HG02870 (cell line): ENCODE results near the gene ATP6V1F.

Experiments
- ATAC-seq: cut with Tn5 transposase; IDR thresholded peaks from one replicate; pipeline ENCODE4 v1.9.1; 2021; ENCODE audit warnings: mild to moderate bottlenecking, moderate library complexity; ENCODE audit not compliant: unreplicated experiment

ATP6V1F gene

DNA sequence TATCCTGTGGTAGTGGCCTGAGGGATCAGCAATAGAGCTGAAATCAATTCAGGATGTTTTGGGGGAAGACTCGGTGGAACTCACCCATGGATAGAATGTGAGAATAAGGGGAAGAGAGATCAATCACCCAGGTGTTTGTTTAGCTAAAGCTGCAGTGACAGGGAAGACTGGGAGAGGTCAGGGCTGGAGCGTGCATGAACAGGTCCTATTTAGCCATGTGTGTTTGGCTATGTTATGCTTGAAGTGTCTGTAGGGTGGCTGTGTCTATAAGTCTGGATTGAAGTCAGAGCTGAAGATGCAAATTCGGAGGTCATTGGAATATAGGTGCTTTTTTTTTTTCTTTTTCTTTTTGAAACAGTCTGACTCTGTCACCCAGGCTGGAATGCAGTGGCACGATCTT lies 4.6 kb downstream of the ATP6V1F start:
- no peak for ATAC-seq

- ATAC-seq = no peak
Measured at GRCh38 chr7:128867842-128868623, 5.4 kb downstream of the ATP6V1F start.

DNA sequence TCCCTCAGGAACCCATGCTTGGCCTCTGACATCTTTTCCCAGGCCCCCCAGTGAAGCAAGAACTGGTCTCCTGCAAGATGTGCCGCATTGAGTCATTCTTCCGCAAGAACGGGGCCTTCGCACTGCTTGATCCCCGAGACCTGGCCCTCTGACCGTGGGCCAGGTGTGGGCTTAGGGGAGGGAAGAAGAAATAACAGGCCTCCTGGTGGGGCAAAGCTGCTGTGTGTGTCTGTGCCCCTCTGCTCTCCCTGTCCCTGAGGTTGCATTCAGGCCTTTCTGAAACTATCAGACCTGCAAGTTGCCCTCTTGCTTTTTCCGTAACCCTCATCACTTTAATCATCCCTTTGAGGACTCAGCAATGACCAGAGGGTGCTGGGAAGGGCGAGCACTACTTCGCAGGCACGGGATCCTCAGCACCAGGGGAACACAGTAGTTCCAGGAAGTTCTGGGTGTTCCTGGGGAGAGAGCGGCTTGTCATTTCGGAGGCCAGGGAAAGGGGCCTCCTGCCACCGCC lies 6.0 kb downstream of the ATP6V1F start:
- no peak for ATAC-seq

DNA sequence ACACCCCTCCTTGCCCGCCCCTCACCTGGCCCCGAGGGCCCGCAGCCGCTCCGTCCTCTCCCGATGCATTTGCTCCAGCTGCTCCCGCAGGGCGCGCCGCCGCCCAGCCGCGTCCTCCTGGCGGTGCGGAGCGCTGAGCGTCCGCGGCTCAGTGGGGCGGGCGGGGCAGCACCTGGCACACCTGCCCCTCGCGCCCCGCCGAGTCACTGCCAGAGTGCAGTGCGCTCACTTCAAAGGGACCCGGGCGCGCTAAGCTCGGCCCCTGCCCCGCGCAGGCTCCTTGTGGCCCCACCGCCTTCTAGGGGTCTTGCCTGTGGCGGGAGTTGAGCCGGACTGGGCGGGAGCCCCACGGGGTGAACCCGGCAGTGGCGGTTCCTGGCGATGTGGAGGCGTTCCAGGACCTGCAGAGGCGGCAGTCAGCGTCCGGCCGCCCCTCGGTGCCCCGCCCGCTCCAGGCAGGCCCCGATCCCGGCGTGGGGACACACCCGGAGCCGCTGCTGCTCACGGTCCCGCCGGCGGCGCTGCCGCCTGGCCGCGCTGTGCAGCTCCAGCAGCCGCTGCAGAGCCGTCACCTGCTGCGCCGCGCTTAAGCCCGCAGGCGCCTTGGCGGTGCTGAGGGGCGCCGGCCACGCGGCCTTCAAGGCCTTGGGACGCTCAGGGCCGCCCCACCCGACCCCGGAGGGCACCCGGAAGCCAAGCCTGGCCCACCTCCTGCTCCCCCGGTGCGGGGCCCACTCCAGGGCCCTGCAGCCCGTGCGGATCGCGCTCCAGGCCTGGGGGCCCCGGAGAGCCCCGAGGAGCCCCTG lies 6.7 kb downstream of the ATP6V1F start:
- ATAC-seq = peak; percentile 57

DNA sequence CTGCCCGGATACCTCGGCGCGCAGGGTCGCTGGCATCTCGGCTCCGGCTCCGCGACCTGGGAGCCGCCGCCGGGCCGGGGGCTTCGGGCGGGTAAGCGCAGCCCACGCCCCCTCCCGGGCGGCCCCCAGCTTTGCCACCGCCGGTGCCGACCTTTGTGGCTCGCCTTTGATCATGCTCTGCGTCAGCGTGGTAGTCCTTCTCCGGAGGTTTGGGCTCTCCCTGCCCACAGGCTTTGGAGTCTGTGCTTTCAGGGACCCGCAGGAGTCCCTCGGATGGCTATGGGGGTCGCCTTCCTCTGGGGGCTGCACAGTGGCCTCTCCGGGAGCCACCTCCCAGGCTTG lies 7.3 kb downstream of the ATP6V1F start:
- ATAC-seq = peak; percentile 17

DNA sequence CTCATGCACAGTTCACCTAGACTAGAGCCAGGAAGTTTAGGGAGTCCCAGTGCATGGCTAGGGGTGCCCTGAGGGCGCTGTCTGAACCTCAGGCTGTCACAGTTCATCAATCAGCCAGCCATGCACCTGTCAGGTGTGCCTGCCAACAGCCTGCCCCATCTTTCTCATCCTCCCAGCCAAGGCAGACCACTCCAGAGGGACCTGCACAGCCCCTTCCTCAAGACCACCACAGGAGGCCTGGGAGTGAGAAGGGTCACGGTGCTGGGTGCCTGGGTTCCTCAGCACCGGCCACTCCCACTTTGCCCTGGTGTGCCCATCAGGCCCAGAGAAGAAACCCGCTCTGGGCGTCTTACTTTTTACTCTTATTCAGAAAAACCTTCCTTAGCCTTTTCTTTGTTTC lies 8.4 kb downstream of the ATP6V1F start:
- no peak for ATAC-seq

GRCh38 chr7:128872394-128872824 lies 9.8 kb downstream of the ATP6V1F start:
- no peak for ATAC-seq

DNA sequence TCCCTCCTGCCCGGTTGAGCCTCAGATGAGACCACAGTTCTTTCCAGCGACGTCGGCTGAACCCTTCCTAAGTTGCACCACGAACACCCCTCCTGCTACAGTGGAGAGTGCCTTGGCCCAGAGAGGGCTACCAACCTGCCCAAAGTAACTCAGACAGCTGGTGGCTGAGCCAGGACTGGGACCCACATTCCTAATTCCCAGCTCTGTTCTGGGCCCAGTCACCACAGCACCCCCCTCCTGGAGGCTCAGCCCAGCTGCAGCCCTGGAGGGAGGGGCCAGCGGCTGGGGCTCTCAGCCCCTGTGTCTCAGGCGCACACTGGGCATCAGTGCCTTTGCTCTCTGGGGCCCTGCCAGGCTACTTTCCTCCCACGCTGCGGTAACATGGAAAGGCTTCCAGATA lies 10.6 kb downstream of the ATP6V1F start:
- ATAC-seq = no peak

DNA sequence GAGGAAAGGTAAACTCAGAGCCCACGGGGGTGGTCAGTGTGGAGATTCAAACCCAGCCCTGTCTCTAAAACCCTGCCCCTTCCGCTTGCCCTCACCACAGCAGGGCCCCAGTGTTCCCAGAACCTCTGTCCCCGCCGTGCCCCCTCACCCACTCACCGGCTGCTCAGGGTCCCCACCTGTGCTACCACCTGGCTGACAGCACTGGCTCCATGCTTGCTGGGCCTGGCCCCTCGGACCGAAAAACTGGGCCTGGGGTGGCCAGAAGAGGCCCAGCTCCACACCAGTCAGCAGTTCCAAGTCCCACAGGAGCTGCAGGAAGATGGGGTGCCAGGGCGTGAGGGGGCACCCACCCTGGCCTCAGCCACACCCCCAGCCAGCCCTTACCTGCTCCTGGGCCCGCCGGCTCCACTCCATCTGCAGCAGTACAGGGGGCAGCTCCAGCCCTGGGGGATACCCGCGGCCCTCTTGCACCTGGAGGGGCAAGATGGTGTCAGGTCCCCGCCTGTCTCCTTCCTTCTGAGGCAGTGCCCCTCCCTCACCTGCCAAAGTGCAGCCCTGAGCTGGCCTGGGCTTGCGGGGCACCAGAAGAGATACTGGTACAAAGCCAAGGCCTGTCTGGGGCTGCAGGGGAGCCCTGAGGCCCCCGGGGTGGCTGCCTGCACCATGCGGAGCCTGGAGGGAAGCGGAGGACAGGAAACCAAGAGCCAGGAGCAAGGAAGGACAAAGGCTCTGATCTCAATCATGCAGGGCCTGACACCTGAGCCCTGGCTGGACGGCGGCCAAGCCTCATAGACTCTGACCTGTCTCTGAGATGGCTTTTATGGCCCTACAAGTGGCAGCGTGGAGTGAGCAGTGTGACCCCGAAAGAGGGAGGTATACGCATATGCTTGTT lies 11.7 kb downstream of the ATP6V1F start:
- no peak for ATAC-seq

DNA sequence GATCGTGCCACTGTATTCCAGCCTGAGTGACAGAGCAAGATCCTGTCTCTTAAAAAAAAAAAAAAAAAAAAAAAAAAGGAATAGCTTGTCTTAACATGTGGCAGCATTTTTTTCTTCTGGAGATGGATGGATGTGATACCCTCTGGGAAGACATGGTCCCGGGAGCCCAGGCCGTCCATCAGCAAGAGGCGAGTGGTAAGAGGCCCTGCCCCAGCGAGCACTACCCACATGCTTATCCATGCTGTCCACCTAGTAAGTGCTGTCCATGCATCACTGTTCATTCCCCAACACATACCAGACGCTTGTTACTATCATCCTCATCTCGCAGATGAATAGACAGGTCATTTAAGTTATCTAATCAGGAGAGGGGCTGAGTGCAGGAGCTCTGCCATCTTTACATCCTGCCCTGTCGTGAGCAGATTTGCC lies 12.9 kb downstream of the ATP6V1F start:
- no peak for ATAC-seq

DNA sequence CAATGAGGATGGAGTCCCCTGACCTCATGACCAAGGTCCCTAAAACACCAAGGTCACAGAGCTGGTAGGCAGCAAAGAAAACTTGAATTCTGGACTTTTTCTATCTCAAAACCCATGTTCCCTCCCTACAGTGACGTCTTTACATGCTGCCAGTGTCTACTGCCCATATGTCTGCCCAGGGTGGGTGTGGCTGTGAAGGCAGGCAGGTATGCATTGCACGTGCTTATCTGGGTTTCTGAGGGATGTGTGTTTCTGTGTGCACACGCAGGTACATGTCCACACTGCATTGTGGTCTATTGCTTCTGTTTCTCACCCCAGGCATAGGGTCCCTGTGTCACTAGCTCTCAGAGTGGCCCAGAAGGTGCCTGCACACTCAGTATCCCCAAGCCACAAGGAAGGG lies 13.5 kb downstream of the ATP6V1F start:
- ATAC-seq = no peak

DNA sequence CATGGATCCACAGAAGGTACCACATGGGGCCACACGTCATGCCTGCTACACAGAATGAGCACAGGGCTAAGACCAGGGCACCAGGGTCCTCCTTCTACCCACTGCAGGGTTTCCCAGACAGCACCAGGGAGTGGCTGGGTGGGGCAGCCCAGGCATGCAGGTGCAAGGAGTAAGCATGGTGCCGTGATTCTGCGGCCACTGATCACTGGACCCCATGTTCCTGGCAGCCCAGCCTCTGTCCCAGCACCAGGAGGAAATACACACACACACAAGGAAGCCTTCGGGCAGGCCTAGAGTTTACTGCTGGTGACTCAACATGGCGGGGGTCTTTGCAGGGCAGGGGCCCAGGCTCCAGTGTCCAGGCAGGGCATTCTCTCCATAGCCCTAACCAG lies 13.9 kb downstream of the ATP6V1F start:
- no peak for ATAC-seq

- ATAC-seq = no peak
Measured at GRCh38 chr7:128876978-128877755, 14.5 kb downstream of the ATP6V1F start.

DNA sequence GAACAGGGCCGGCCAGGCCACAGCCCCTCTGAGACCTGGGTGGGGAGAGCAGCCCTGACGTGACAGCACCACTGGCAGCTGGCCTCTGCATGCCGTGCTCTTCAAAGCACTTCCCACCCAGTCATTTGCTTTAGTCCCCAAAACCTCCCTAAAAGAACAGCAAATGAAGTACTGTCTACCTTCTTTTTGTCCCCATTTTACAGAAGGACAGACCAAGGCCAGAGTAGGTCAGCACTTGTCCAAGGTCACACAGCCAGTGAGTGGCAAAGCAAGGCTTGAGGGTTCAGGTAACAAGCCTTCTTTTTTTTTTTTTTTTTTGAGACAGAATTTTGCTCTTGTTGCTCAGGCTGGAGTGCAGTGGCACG lies 15.1 kb downstream of the ATP6V1F start:
- no peak for ATAC-seq

DNA sequence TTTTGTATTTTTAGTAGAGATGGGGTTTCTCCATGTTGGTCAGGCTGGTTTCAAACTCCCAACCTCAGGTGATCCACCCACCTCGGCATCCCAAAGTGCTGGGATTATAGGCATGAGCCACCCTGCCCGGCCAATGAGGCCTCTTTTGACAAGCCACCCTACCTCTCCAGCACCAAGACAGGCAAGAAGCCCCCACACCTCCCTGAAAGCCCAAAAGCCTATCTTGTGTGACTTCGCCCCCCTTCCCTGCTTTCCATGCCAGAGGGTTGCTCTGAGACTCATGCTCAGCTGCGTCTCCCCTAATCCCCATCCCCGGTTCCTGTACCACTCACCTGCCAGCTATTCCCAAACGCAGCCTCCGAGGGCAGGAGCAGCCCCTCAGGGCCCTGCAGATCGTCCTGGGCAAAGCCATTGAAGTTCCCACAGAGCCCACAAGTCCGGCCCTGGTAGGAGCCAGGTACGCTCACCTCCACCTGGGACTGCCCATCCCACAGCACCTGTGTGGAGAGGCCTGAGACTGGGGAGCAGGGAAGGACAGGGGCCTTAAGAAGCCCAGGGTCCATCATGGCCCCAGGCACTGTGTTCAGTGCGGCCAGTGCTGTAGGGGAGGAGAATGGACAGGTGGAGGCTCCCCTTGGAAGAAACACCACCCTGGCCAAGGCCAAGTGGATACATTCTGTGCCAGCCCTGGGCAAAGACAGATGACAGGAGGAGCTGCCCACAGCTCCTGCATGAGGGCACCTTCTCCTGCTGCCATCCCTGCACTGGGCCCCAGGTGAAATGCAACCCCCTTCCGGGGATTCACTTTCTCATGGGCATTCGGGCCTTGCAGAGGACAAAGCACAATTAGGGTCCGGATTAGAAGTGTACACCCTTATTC lies 15.8 kb downstream of the ATP6V1F start:
- ATAC-seq = no peak

- no peak for ATAC-seq
Measured at GRCh38 chr7:128879461-128879938, 16.8 kb downstream of the ATP6V1F start.

DNA sequence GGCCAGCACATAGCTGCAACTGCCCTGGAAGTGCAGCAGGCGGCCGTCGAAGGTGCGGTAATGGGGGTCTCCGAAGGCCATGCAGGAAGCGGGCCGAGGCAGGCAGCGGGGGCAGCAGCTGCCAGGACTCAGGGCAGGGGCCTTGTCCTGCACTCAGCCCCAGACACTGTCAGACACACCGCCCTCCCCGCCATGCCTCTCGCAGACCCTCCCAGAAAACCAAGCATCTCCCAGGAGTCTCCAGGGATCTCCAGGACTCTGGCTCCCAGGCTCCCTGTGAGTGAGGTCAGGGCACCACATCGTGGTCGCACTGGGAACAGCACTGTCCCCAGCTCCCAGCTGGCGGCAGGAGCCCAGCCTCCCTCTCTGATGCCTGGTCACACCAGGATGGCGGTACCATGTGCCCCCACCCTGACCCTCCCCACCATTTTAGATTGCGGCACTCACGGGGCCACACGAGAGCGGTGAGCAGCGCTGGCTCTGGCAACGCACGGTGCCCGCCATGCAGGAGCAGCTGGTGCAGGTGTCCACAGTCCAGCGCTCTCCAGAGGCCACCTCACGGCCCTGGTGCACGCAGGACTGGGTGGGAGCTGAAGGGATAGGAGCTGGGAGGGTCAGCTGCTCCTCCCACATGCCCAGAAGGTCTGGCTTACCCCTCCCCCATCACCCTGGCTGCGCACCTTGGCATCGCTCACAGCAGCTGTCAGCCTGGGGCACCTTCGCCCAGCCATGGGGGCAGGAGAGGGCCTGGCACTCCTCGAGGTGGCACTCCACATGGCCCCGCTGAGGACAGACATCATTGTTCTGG lies 17.5 kb downstream of the ATP6V1F start:
- ATAC-seq = no peak

DNA sequence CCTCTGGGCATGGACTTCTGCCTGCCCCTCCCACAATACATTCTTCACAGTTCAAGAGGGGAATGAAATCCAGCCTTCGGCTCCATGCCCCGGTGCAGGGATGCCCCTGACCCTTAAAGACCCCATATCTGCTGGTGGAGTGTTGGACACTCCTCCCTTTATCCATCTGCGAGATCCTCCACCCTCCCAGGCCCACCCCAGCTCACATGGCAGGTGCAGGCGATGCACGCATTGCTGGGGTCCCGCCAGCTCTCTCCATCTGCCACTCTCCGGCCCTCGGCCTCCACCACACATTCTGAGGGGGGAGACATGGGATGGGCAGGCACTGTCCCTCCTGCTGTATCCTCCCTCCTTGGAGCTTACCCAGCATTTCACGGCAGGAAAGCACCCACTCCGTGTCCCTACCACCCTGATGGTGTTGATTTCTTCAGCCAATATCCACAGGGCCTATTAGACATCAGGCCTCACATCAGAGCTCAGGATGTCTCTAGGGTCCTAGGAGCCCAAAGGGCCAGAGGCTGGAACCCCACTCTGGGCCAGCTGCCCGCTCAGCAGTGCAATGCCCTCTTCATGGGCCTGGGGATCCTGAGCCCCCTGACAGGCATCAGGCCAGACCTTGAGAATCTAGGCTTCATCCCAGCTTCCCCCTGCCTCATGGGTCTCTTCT lies 18.3 kb downstream of the ATP6V1F start:
- no peak for ATAC-seq
